ENCODE measurements around the gene ASIC2. TPM values are rescaled to one million over a fixed set of nuclear protein-coding genes. Genes with fewer than 3 reads are reported as not detected.

Gene ASIC2
- total and polyA plus RNA-seq, 12 donors: not detected

DNA sequence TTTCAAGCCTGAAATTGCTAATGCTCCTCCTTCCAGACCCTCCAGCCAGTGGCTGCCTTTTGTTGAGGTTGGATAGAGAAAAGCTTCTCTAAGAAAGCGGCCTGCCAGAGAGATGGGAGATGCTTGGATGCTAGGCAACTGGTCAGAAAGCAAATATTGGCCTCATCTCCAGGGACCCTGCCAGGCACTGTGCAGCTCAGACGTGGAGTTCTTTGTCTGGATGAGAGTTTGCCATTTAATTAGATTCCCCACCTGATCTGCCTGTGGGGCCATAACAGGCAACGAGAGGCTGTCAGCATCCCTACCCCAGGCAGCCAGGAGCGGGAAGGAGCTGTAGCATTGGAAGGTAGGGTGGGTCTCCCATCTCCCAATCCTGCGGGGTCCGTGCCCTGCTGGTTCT is 52.7 kb downstream of the ASIC2 start:
- Histone ChIP-seq H3K9me3 (no peaks in the 10 kb centered on the region), H3K4me1 (peaks cover 0 to 3% (median 0%) of the 10 kb centered on the region in 9 donors), H3K36me3 (no peaks in the 10 kb centered on the region), H3K27ac (no peak overlapping the region), H3K4me3 (no peak overlapping the region), H3K27me3 (peaks cover 0 to 44% (median 22%) of the 10 kb centered on the region in 7 donors)
- no peak for ATAC-seq
- 66 to 69% methylated on average over 6 of the region's 6 CpGs for WGBS, 2 donors
- DNase-seq: no peak
- TF ChIP-seq, protein P1, sequence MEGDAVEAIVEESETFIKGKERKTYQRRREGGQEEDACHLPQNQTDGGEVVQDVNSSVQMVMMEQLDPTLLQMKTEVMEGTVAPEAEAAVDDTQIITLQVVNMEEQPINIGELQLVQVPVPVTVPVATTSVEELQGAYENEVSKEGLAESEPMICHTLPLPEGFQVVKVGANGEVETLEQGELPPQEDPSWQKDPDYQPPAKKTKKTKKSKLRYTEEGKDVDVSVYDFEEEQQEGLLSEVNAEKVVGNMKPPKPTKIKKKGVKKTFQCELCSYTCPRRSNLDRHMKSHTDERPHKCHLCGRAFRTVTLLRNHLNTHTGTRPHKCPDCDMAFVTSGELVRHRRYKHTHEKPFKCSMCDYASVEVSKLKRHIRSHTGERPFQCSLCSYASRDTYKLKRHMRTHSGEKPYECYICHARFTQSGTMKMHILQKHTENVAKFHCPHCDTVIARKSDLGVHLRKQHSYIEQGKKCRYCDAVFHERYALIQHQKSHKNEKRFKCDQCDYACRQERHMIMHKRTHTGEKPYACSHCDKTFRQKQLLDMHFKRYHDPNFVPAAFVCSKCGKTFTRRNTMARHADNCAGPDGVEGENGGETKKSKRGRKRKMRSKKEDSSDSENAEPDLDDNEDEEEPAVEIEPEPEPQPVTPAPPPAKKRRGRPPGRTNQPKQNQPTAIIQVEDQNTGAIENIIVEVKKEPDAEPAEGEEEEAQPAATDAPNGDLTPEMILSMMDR (IDR thresholded peaks at IDR 0.05): no peak
- intact Hi-C loops (cut with DNase I): no loop called here

GRCh38 chr17:33239702-33240101 is 53.4 kb downstream of the ASIC2 start:
- TF ChIP-seq, protein P1 (IDR thresholded peaks at IDR 0.05): no peak
- DNase-seq (no peak), ATAC-seq (no peak)
- Histone ChIP-seq H3K4me3 (no peak overlapping the region), H3K36me3 (no peaks in the 10 kb centered on the region), H3K27ac (no peak overlapping the region), H3K9me3 (no peaks in the 10 kb centered on the region), H3K4me1 (peaks cover 0 to 10% (median 4%) of the 10 kb centered on the region in 9 donors), H3K27me3 (peaks cover 0 to 43% (median 20%) of the 10 kb centered on the region in 7 donors)
- intact Hi-C loops (cut with DNase I): no loop called here
- WGBS, 2 donors: 64 to 74% methylated on average over 1 of the region's 1 CpG

DNA sequence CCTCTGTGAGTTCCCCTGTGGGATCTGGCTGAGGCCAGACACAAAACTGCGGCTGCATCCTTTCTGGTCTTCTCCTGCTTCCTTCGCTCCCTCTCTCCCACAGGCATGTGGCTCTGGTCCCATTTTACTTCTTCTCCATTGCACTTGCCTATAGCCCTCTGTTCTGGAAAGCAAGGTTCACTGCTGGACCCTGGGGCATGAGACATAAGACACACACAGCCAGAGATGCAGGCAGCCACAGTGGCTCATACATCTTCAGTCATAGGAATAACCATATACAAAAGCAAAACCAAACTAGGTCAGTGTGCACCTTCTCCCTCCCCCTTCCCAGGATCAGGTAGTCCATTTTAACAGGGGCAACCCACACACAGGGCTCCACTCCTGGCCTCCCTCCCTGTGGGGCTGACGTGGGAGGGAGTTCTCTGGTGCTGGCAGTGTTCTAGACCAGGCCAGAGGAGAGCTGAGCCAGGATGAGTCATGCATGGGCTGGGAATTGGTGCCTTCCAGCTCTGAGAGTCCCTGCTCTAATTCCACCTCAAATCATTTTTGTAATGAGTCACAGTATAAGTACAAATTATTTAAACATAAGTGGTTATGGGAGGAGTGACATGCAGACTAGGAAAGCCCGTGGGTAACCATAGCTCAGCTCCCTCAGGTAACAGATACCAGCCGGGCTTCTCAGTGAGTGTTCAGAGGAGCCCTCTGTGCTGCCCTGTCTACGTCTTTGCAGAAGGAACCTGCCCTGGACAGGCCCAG is 58.0 kb downstream of the ASIC2 start:
- H3K27ac ChIP-seq: no peak overlapping the region
- H3K4me3 ChIP-seq: no peak overlapping the region
- TF ChIP-seq, protein P1 (IDR thresholded peaks at IDR 0.05): no peak
- peak; percentile 71 to 97 (median 88) for ATAC-seq
- H3K27me3 ChIP-seq: peaks cover 0 to 17% (median 5%) of the 10 kb centered on the region in 7 donors
- H3K4me1 ChIP-seq: peaks cover 0 to 23% (median 6%) of the 10 kb centered on the region in 9 donors
- intact Hi-C loops (cut with DNase I): no loop called here
- H3K9me3 ChIP-seq: no peaks in the 10 kb centered on the region
- 58 to 73% methylated on average over 6 of the region's 6 CpGs for WGBS, 2 donors
- peak; percentile 40 to 48 for DNase-seq
- H3K36me3 ChIP-seq: no peaks in the 10 kb centered on the region

GRCh38 chr17:33234233-33234632 is 58.9 kb downstream of the ASIC2 start:
- H3K4me1 ChIP-seq: peaks cover 0 to 23% (median 6%) of the 10 kb centered on the region in 9 donors
- no peaks in the 10 kb centered on the region for H3K36me3 ChIP-seq
- no peak for DNase-seq
- no peak overlapping the region for H3K4me3 ChIP-seq
- intact Hi-C loops (cut with DNase I): no loop called here
- H3K9me3 ChIP-seq: no peaks in the 10 kb centered on the region
- TF ChIP-seq, protein P1 (IDR thresholded peaks at IDR 0.05): no peak
- peaks cover 0 to 12% (median 0%) of the 10 kb centered on the region in 7 donors for H3K27me3 ChIP-seq
- no peak for ATAC-seq
- no peak overlapping the region for H3K27ac ChIP-seq
- 85 to 86% methylated on average over 4 of the region's 4 CpGs for WGBS, 2 donors
